ENCODE data around the gene FAM193A.

The FAM193A gene

DNA sequence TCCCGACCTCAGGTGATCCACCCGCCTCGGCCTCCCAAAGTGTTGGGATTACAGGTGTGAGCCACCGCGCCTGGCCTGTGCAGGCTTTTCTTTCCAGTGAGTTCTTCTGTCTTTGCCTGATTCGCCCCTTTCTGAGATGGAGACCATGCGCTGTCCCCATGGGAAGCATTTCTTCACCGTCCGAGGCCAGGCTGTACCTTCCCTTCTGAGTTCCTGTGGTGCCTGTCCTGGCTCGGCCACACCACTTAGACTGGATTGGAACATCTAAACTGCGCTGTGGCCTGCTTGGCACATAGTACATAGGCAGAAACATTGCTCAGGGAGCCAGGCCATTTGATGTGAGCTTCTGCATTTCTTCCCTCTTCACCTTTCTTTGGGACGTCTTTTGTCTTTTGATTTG lies 23.7 kb downstream of the FAM193A start:
- TF ChIP-seq CTCF (IDR thresholded peaks at IDR 0.05; ENCODE audit: low read length) (no peak), EZH2 (IDR thresholded peaks at IDR 0.05; ENCODE audit: borderline replicate concordance, low read length) (no peak)
- no peak overlapping the region for H3K4me2 ChIP-seq (ENCODE audit: low read length)
- H2AFZ ChIP-seq (ENCODE audit: low read length) = no peak overlapping the region
- H3K9me3 ChIP-seq (ENCODE audit: low read length) = no peaks in the 10 kb centered on the region
- no peaks in the 10 kb centered on the region for H3K4me1 ChIP-seq (ENCODE audit: insufficient read depth, low read length, severe bottlenecking)
- H3K9ac ChIP-seq (ENCODE audit: low read length) = no peak overlapping the region
- H3K27ac ChIP-seq (ENCODE audit: low read depth, low read length, poor library complexity, severe bottlenecking) = no peak overlapping the region
- peaks cover 16% of the 10 kb centered on the region for H3K79me2 ChIP-seq (ENCODE audit: insufficient read depth, low read length)
- no peaks in the 10 kb centered on the region for H4K20me1 ChIP-seq (ENCODE audit: insufficient read depth, low read length)
- H3K9me2 ChIP-seq (ENCODE audit: low read depth, low read length) = no peaks in the 10 kb centered on the region
- no peaks in the 10 kb centered on the region for H3F3A ChIP-seq (ENCODE audit: insufficient read depth, low read length)
- H3K4me3 ChIP-seq (ENCODE audit: low read depth, low read length, poor library complexity, severe bottlenecking) = no peak overlapping the region
- H3K27me3 ChIP-seq (ENCODE audit: insufficient read depth, low read length) = no peaks in the 10 kb centered on the region
- H3K36me3 ChIP-seq (ENCODE audit: insufficient read depth, low read length) = no peaks in the 10 kb centered on the region

DNA sequence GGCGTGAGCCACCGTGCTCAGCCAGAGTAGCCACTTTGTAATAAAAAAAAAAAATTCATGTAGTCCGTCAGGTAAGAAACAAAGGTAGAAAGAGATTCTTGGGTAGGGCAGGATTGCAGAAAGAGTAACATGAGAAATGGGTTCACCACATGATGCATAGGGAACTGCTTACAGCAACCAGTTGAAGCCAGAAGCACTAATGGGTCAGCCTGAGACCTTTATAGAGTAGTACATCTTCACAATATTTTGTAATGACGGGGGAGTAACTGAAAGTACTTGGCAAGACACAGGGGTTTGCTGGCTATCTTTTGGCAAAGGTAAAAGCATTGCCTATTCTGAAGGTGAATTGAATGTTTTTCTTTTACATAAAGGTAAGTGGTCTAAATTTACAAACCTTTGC lies 29.1 kb downstream of the FAM193A start:
- Histone ChIP-seq H3K4me3 (ENCODE audit: low read depth, low read length, poor library complexity, severe bottlenecking) (no peak overlapping the region), H3K4me1 (ENCODE audit: insufficient read depth, low read length, severe bottlenecking) (peaks cover 10% of the 10 kb centered on the region), H3K27me3 (ENCODE audit: insufficient read depth, low read length) (no peaks in the 10 kb centered on the region), H3K9me2 (ENCODE audit: low read depth, low read length) (no peaks in the 10 kb centered on the region), H3K9ac (ENCODE audit: low read length) (no peak overlapping the region), H3K79me2 (ENCODE audit: insufficient read depth, low read length) (peaks cover 12% of the 10 kb centered on the region; the same call in 1 of the 2 replicates), H3K27ac (ENCODE audit: low read depth, low read length, poor library complexity, severe bottlenecking) (no peak overlapping the region), H3K4me2 (ENCODE audit: low read length) (no peak overlapping the region), H2AFZ (ENCODE audit: low read length) (no peak overlapping the region), H4K20me1 (ENCODE audit: insufficient read depth, low read length) (no peaks in the 10 kb centered on the region), H3F3A (ENCODE audit: insufficient read depth, low read length) (no peaks in the 10 kb centered on the region), H3K9me3 (ENCODE audit: low read length) (no peaks in the 10 kb centered on the region), H3K36me3 (ENCODE audit: insufficient read depth, low read length) (no peaks in the 10 kb centered on the region)
- no peak for TF ChIP-seq EZH2 (IDR thresholded peaks at IDR 0.05; ENCODE audit: borderline replicate concordance, low read length)
- TF ChIP-seq CTCF (IDR thresholded peaks at IDR 0.05; ENCODE audit: low read length) = no peak

DNA sequence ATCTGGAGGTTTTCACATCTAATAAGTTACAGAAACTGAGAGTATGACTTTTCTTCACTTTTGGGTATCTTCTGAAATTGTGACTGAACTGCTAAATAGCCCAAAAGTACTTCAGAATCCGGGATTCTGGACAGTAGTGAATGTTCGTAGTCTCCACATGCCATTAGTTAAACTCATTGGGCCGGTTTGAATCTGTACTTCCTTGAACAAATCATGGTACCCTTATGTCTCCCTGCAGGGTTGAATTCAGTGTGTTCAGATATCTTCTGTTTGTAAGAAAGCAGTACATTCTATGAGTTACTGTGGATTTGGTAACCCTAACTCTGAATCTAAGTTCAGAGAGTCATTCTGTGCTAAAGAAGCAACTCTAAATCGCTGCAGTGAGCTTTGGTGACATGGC lies 33.6 kb downstream of the FAM193A start:
- H3K9me3 ChIP-seq (ENCODE audit: low read length) = no peaks in the 10 kb centered on the region
- H3K4me2 ChIP-seq (ENCODE audit: low read length) = peak overlapping the region; percentile 32; the same call in 1 of the 2 replicates
- no peaks in the 10 kb centered on the region for H3K9me2 ChIP-seq (ENCODE audit: low read depth, low read length)
- no peaks in the 10 kb centered on the region for H3F3A ChIP-seq (ENCODE audit: insufficient read depth, low read length)
- H3K4me3 ChIP-seq (ENCODE audit: low read depth, low read length, poor library complexity, severe bottlenecking) = no peak overlapping the region
- no peak overlapping the region for H3K27ac ChIP-seq (ENCODE audit: low read depth, low read length, poor library complexity, severe bottlenecking)
- no peak overlapping the region for H3K9ac ChIP-seq (ENCODE audit: low read length)
- H2AFZ ChIP-seq (ENCODE audit: low read length) = no peak overlapping the region
- TF ChIP-seq EZH2 (IDR thresholded peaks at IDR 0.05; ENCODE audit: borderline replicate concordance, low read length) (no peak), CTCF (IDR thresholded peaks at IDR 0.05; ENCODE audit: low read length) (no peak)
- H4K20me1 ChIP-seq (ENCODE audit: insufficient read depth, low read length) = no peaks in the 10 kb centered on the region
- peaks cover 35% of the 10 kb centered on the region for H3K4me1 ChIP-seq (ENCODE audit: insufficient read depth, low read length, severe bottlenecking)
- H3K27me3 ChIP-seq (ENCODE audit: insufficient read depth, low read length) = no peaks in the 10 kb centered on the region
- no peaks in the 10 kb centered on the region for H3K36me3 ChIP-seq (ENCODE audit: insufficient read depth, low read length)
- H3K79me2 ChIP-seq (ENCODE audit: insufficient read depth, low read length) = peaks cover 19% of the 10 kb centered on the region; the same call in 1 of the 2 replicates

Data from OCI-LY1 (cell line).